Parathyroid adenoma (tissue), 2 donors: ENCODE measurements around the gene ENTREP3.

Source experiments
- H2AFZ ChIP-seq: fragments of 300-600 bp; sonication (generic); one replicate; pipeline ENCODE4 v1.7.0; 2017; ENCODE audit warnings: antibody characterized with exemption, mild to moderate bottlenecking
- H3K27ac ChIP-seq: fragments of 300-600 bp; sonication (generic); one replicate; pipeline ENCODE4 v1.7.0; 2017
- H3K27me3 ChIP-seq: fragments of 300-600 bp; sonication (generic); one replicate; pipeline ENCODE4 v1.7.0; 2017; ENCODE audit warnings: low read length; ENCODE audit not compliant: control insufficient read depth, insufficient read depth
- H3K36me3 ChIP-seq: fragments of 300-600 bp; sonication (generic); one replicate; pipeline ENCODE4 v1.7.0; 2017; ENCODE audit warnings: low read length; ENCODE audit not compliant: control insufficient read depth, insufficient read depth
- H3K4me1 ChIP-seq: fragments of 300-600 bp; sonication (generic); one replicate; pipeline ENCODE4 v1.7.0; 2017; ENCODE audit warnings: control low read depth
- H3K4me2 ChIP-seq: fragments of 300-600 bp; sonication (generic); one replicate; pipeline ENCODE4 v1.7.0; 2017; ENCODE audit warnings: low read length
- H3K4me3 ChIP-seq: fragments of 300-600 bp; sonication (generic); one replicate; pipeline ENCODE4 v1.7.0; 2017; ENCODE audit warnings: low read depth, low read length
- H3K79me2 ChIP-seq: fragments of 300-600 bp; sonication (generic); one replicate; pipeline ENCODE4 v1.7.0; 2017; ENCODE audit warnings: control low read depth
- H3K9ac ChIP-seq: fragments of 300-600 bp; sonication (generic); one replicate; pipeline ENCODE4 v1.7.0; 2017; ENCODE audit warnings: mild to moderate bottlenecking
- H3K9me3 ChIP-seq: fragments of 300-600 bp; sonication (generic); one replicate; pipeline ENCODE4 v1.7.0; 2017; ENCODE audit warnings: low read length; ENCODE audit not compliant: control insufficient read depth
- CTCF ChIP-seq: fragments of 300-600 bp; sonication (generic); IDR thresholded peaks from one replicate; pipeline ENCODE4 v1.7.0; 2017; ENCODE audit warnings: antibody characterized with exemption, mild to moderate bottlenecking
- donor health status: primary hyperparathyroidism.

The ENTREP3 gene

GRCh38 chr1:155300024-155300423, 44.7 kb upstream of the ENTREP3 start:
- no peaks in the 10 kb centered on the region for H3K9me3 ChIP-seq
- no peaks in the 10 kb centered on the region for H3K4me1 ChIP-seq
- no peaks in the 10 kb centered on the region for H3K36me3 ChIP-seq
- H3K27ac ChIP-seq, result no peak overlapping the region
- H3K27me3 ChIP-seq, result no peaks in the 10 kb centered on the region
- H3K4me3 ChIP-seq, result no peak overlapping the region
- H3K4me2 ChIP-seq, result no peak overlapping the region
- no peaks in the 10 kb centered on the region for H3K79me2 ChIP-seq
- H3K9ac ChIP-seq, result no peak overlapping the region
- no peak overlapping the region for H2AFZ ChIP-seq
- TF ChIP-seq CTCF, result no peak

DNA sequence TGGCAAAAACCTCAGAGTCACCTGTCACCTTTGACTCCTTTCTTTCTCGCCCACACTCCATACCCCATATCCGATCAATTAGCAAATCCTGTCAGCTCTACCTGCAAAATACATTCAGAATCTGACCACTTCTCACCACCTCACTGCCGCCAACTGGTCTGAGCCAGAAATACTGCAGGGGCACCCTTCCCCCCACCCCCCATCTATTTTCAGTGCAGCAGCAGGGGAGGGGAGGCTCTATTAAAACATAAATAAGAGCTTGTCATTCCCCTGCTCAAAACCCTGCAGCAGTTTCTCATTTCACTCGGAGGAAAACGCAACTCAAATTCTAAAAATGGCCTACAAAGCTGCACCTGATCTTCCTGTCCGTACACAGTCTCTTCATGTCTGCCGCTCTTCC, 42.1 kb upstream of the ENTREP3 start:
- no peak for TF ChIP-seq CTCF
- H3K27me3 ChIP-seq, result no peaks in the 10 kb centered on the region
- H3K9ac ChIP-seq, result no peak overlapping the region
- H3K79me2 ChIP-seq, result no peaks in the 10 kb centered on the region
- no peaks in the 10 kb centered on the region for H3K4me1 ChIP-seq
- H3K36me3 ChIP-seq, result no peaks in the 10 kb centered on the region
- no peak overlapping the region for H3K4me3 ChIP-seq
- H3K4me2 ChIP-seq, result no peak overlapping the region
- H2AFZ ChIP-seq, result no peak overlapping the region
- H3K9me3 ChIP-seq, result no peaks in the 10 kb centered on the region
- H3K27ac ChIP-seq, result no peak overlapping the region

DNA sequence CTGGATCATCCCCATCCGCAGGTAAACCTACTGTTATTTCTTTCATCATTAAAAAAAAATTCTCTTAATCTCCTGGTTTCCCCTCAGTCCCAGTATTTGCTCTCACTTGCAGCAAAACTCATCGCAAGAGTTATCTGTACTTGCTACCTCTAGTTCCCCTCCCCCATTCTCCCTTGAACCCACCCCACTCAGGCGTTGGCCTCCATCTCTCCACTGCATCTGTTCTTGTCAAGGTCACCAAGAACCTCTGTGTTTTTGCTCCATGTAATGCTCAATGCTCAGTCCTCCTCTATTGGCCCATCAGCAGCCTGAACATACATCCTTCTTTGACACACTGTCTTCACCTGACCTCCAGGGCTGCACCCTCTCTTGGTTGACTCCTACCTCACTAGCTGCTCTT, 41.4 kb upstream of the ENTREP3 start:
- H3K4me1 ChIP-seq, result no peaks in the 10 kb centered on the region
- no peaks in the 10 kb centered on the region for H3K79me2 ChIP-seq
- TF ChIP-seq CTCF, result no peak
- no peak overlapping the region for H3K9ac ChIP-seq
- no peak overlapping the region for H3K27ac ChIP-seq
- H3K27me3 ChIP-seq, result no peaks in the 10 kb centered on the region
- H3K4me3 ChIP-seq, result no peak overlapping the region
- no peaks in the 10 kb centered on the region for H3K9me3 ChIP-seq
- no peak overlapping the region for H2AFZ ChIP-seq
- H3K4me2 ChIP-seq, result no peak overlapping the region
- no peaks in the 10 kb centered on the region for H3K36me3 ChIP-seq

DNA sequence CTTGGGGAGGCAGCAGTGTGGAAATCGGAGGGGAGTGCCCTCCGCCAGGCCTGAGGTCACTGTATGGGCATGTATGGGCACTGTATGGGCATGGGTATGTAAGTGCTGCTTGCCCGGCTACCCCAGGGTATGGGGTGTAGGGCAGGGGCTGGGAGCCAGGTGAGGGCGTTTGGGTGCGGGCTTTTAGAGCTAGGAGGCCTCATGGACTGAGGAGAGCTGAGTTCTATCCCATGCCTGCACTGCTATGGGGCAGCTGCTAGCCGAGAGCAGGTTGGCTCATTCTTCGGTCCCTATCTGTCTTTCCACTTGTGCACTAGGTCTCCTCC, 40.6 kb upstream of the ENTREP3 start:
- H2AFZ ChIP-seq, result no peak overlapping the region
- H3K36me3 ChIP-seq, result no peaks in the 10 kb centered on the region
- H3K9ac ChIP-seq, result no peak overlapping the region
- H3K4me3 ChIP-seq, result no peak overlapping the region
- no peak overlapping the region for H3K27ac ChIP-seq
- H3K4me1 ChIP-seq, result no peaks in the 10 kb centered on the region
- no peaks in the 10 kb centered on the region for H3K9me3 ChIP-seq
- H3K27me3 ChIP-seq, result no peaks in the 10 kb centered on the region
- no peak for TF ChIP-seq CTCF
- no peaks in the 10 kb centered on the region for H3K79me2 ChIP-seq
- no peak overlapping the region for H3K4me2 ChIP-seq

GRCh38 chr1:155295183-155295941, 40.1 kb upstream of the ENTREP3 start:
- H3K4me3 ChIP-seq, result no peak overlapping the region
- H3K9ac ChIP-seq, result no peak overlapping the region
- H3K4me2 ChIP-seq, result no peak overlapping the region
- H3K27ac ChIP-seq, result no peak overlapping the region
- no peaks in the 10 kb centered on the region for H3K4me1 ChIP-seq
- H3K36me3 ChIP-seq, result no peaks in the 10 kb centered on the region
- H2AFZ ChIP-seq, result peak overlapping the region; percentile 58
- no peak for TF ChIP-seq CTCF
- H3K9me3 ChIP-seq, result no peaks in the 10 kb centered on the region
- H3K79me2 ChIP-seq, result no peaks in the 10 kb centered on the region
- no peaks in the 10 kb centered on the region for H3K27me3 ChIP-seq
